GM18870 (cell line): ENCODE data around the gene PIEZO1.

Experiments
- ATAC-seq: cut with Tn5 transposase; IDR thresholded peaks from one replicate; pipeline ENCODE4 v1.9.1; 2021; ENCODE audit warnings: moderate library complexity; ENCODE audit not compliant: unreplicated experiment

PIEZO1 gene

DNA sequence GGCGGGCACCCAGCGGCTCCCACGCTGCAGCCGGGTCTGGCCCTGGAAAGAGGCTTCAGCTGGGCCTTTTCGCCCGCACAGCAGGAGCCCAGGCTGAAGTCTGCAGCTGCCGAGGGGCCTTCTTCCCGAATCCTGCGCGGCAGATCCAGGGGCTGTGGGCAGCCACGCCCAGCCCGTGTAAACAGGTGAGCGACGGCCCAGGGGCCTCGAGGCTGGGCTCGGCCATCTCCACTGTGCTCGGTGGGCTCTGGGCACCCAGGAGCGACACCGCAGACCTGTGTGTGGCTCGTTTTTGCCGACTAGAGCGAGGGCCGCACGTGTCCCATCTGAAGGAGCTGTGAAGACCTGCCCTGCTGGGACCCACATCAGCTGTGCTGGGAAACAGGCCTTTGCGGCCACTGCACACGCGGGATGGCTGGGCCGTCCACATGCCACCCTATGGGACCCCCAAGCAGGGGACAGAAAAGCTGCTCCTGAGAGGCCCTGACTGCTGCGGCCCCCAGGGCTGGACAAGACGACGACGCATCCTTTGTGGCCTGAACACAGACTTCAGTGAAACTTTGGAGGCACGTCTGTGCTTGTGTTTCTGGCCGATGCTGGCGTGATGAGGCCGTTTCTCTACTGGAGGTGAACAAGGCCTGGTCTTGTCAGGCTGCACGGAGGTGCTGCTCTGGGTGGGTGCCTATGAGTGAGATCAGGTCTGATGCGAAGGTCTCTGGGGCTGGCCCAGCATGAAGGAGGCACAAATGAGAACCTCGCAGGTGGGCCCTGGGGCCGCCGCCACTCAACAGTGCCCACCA is 31.9 kb upstream of the PIEZO1 start:
- ATAC-seq = no peak

DNA sequence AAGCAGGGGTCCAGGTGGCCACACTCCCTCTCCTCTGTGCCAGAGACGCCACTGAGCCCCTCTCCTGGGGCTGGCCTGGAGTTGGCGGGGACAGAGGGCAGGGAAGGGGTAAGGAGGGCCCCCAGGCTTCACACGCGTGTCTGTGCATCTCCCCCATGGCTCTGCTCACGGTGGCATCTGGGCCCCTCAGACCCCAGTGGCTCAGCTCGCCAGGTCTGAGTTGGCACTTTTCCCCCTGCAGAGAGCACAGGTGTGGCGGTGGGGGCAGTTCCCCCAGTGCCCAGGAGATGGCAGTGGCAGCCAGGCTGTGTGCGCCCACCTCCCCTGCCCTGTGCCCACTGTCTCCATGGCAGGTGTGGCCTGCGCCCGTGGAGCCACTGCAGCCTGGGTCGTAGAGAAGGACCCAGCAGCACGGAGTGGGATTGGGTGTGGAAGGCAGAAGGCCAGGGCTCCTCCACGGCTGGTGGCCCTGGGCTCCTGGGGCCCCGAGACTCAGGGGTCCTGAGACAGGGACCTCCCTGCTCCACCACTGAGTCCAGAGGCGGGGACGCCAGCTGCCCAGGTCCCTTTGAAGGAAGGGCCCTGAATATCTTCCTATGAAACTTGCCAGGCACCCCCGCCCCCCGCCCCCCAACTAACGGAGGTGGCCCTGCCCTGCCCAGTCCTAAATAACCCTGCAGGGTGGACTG is 31.0 kb upstream of the PIEZO1 start:
- no peak for ATAC-seq

DNA sequence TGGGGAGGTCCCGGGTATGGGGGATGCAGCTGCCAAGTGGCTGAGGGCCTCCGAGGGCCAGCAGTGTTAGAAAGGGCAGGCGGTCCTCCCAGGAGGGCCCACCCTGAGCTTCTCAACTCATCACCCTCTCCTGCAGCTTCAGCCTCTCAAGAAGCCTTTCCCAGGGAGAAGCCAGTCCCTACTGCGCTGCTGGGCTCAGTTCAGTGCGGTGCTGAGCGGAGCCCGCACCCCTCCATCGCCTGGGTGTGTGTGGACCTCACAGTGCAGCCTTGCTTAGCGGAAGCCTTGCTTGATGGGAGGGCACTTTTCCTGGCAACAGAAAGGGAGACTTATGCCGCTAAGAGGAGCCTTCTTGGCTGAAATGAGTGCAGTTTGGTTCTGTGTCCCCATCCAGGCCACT is 30.2 kb upstream of the PIEZO1 start:
- ATAC-seq = no peak

DNA sequence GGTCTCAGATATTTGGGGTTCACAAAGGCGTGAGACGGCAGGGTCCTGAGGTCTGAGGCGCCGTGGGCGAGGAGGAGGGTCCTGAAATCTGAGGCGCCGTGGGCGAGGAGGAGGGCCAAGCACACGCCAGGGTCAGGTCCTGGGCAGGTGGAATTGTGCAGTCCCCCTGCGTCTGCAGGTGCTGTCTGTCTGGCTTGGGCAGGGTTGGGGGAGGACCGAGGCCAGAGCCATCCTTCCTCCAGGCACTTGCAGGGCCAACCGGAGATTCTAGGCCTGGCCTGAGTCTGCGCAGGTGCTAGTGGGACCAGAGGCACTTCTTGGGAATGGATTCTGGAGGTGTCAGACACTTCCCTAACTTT is 29.1 kb upstream of the PIEZO1 start:
- ATAC-seq = no peak

DNA sequence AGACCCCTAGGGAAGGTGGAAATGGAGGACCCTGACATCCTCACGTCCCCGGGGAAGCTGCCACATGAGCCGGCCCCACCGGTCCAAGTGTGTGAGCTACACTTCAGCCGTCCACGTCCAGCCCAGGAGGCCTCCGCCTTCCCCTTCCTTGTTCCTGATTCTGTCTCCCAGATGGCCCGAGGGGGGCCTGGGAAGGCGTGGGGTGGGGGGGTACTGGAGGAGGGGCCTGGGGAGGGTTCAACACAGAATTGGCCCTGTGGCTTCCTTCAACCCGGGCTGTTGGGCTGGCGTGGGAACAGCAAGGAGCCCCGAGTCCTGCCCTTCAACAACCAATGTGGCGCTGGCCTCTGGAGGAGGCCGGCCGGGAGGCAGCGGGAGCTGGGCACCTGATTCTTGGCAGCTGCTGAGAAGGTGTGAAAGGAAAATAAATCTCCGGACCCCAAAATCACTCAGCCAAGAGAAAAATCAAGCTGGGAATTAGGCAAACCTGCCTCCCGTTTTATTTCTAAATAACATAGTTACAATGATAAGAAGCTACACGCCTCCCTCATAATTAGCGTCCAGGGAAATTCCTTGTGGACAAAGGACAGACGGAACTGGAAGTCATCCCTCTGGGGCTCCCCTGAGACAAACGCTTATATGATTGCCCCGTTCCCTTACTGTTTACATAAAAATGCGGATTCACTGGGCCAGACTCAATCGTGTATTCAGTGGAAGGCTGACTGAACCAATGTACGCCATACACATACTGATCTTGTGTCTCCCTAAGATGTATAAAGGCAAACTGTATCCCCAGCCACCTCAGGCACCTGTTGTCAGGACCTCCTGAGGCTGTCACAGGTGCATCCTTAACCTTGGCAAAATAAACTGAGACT is 28.5 kb upstream of the PIEZO1 start:
- no peak for ATAC-seq

DNA sequence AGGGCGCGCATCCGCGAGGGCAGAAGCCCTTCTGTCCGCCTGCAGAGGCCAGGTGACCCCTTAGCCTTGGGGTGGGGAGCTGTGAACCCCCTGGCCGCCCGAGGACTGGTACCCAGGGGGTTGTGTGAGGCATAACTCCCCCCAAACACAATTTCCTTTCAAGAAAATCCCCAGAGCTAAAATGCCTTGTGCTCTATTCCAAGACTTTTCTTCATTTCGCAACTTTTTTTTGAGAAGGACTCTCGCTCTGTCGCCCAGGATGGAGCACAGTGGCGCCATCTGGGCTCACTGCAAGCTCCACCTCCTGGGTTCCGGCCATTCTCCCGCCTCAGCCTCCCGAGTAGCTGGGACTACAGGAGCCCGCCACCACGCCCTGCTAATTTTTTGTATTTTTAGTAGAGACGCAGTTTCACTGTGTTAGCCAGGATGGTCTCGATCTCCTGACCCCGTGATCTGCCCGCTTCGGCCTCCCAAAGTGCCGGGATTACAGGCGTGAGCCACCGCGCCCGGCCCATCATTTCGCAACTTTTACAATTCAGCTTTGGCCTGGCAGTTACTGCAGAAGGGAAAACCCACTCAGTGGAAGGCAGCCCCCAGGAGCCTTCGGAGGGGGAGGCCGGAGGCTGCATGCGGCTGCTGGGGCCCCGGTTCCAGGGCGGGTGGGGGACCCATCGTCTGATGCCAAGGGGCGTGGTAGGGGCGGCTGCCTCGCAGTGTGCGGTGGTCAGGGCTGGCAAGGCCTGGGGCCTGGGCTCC is 27.7 kb upstream of the PIEZO1 start:
- no peak for ATAC-seq

DNA sequence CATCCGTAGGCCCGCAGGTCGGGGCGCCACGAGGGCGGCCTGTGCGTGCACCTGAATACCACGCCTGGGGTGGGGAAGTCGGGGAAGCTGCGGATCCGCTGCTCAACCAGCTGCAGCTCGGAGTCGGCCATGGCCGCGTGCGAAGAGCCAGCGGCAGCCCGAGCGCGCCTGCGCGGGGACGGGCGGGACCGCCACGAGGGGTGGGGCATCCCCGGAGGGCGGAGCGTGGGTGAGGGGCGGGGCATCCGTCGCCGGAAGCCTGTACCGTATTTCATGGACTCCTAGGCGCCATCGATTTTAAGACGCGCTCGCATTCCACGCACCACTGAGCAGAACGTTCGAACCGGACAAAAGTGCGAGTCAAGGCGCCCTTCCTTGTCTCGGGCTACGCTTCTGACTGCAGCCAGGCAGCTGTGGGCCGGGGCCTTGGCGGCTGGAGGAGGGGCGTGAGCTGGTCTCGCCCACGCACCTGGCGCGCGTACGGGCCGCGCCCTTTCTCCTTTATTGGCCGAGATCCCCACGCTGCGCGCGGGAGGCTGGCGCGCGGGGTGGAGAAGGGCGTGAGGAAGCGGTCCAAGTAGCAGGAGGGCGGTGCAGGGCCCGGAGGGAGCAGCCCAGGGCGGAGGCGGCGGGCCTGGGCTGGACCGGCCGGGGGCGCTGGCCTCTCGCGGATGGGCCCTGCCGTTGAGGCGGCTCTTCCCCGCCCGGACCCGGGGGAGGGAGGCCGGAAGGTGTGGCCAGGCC is 26.9 kb upstream of the PIEZO1 start, which contains the start of gene APRT:
APRT (minus strand) TSS at position 160 of the 744 bp plus-strand sequence; CDS start at position 131, 29 bp downstream.
- ATAC-seq = peak; percentile 53

DNA sequence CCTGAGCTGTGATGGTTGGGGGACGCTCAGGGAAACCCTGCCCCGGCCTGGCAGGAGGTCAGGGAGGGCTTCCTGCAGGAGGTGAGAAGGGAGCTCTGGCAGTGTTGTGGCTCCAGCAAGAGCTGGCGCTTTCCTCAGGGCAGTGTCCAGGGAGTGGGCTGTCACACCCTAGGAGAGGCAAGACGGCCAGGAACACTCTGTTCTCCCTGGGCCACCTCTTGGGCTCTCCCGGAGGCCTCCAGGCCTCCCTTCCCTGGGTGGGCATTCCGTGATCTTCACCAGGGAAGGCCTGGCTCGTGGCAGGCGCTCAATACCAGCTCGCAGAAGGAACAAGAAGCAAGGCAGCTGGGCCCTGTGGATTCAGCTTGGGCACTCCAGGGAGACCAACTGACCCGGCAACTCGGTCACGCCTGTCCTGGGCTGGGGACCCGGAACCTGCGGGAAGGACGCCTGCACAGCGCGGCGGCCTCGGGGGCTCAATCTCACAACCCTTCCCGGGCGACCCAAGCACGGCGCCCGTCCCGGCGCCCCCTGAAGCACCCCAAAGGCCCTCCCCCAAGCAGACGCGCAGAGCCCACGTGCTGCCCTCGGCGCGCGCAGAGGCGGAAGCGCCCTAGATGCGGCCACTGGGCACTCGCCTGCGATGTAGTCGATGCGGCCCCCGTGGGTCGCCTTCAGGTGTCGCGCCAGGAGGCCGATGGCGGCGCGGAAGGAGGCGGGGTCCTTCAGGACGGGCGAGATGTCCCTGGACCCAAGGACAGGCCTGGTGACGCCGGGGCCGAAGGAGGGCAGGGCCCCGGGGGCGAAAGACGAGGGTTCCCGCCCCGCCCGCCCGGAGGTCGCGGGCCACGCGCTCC is 26.1 kb upstream of the PIEZO1 start:
- ATAC-seq = peak; percentile 33

DNA sequence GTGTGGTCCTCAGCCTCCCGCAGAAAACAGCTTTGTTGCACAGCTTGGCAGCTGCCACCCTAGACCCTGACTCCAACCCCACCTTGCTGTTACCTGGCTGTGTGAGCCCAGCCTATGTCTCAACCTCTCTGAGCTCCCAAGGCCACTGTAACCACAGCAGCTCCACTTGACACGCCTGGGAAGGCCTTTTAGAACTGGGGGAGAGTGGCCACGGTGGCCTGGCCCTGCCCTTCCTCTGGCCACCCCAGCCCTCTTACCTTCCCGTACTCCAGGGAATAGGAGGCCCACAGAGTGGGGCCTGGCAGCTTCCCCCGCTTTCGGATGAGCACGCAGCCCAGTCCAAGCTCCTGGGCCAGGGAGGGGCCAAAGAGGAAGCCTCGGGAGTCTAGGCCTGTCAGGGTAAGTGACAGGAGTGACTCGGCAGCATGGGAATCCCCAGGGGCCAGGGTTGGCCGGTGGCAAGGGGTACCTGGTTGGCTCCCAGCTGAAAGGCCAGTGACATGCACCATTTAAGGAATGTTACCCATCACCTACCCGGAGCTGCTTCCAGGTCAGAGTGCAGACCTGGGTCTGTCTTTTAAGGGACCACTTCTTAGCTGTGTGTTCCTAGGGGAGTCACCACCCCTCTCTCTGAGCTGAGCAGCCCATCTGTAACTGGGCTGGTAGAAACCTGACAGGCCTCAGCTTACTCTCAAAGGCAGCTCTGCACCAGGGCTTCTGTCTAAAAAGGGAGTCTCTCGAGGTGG is 25.3 kb upstream of the PIEZO1 start:
- no peak for ATAC-seq

DNA sequence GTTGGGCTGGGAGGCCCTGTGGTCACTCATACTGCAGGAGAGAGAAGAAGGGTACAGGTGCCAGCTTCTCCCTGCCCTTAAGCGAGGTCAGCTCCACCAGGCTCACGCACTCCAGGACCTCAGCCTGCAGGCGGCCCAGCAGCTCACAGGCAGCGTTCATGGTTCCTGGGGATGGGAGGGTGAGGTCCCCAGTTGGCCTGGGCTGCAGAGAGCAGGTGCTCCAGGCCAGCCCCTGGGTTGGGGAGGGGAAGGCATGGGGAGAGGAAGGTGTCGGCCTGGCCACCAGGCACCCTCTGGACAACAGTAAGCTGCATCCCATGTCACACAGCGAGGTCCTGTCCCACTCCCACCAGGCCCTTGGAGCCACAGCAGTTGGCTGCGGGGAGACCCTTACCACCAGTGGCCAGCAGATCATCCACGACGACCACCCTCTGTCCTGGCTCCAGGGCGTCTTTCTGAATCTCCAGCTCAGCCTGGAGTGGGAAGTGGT is 24.7 kb upstream of the PIEZO1 start:
- no peak for ATAC-seq

DNA sequence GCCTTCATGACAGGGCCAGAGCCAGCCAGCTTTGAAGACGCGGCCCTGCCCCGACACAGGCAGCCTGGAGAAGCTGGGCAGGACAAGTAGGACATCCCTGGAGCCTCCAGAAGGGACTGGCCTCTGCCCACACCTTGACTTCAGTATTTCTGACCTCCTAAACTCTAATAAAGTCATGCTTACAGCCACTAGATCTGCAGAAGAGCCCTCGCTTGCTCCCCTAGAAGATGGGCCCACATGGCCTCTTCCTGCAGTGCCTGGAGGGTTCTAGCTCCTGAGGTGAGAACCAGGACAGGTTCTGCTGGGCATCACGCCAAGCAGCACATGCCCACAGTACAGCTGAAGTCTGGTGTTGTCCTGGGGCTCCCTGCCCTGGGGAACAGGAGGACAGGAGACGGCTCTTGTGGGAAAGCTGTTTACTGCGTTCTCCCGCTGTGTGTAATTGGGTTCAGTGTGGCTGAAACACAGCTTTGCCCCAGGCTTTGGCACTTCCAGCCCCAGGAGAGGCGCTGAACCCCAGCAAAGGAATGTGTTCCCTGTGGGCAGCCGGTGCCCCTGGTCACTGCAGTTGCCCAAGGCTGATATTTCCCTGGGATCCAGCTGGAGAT is 24.2 kb upstream of the PIEZO1 start:
- no peak for ATAC-seq

DNA sequence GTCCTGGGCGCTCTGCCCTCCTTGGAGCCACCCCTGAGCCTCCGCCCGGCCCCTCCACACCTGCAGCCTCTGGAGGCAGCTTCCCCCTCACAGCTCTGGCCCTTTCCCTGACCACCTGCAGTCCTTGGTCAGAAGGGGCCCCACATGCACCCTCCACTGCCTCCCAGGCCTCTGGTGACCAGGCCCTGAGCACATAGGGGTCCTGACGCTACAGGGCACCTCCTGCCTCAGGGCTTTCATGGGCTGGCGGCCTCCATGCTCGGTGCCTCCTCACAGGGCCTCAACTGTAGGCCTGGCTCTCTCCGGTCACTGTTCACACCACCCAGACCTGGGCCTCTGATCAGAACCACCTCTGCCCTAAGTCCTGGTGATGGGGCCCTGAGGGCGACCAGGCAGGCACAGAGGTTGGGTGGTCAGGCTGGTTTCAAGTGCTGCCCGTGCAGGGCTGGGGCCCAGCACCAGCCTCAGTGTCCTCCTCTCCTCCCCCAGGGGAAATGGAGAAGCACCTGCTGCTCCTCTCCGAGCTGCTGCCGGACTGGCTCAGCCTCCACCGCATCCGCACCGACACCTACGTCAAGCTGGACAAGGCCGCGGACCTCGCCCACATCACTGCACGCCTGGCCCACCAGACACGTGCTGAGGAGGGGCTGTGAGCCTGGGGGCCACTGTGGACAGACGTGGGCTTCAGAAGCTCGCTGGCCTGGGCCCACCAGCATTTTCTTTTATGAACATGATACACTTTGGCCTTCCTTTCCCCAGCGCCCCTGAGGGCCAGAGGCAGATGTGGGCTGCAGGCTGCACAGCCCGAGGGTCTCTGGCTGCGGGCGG is 22.8 kb upstream of the PIEZO1 start:
- ATAC-seq = no peak

DNA sequence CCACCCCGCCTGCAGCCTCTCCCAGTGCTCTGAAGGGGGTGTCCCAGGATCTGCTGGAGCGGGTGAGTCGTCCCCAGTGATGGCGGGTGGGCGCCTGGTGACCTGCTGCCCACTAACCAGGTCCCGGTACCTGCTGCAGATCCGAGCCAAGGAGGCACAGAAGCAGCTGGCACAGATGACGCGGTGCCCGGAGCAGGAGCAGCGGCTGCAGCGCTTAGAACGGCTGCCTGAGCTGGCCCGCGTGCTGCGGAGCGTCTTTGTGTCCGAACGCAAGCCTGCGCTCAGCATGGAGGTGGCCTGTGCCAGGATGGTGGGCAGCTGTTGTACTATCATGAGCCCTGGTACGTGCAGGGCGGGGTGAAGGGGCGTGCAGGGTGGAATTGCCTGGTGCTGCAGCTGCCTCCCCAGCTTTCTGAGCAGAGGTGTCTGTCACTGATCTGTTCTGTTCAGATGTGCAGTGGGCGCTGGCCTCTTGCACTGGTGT is 22.2 kb upstream of the PIEZO1 start:
- ATAC-seq = no peak

DNA sequence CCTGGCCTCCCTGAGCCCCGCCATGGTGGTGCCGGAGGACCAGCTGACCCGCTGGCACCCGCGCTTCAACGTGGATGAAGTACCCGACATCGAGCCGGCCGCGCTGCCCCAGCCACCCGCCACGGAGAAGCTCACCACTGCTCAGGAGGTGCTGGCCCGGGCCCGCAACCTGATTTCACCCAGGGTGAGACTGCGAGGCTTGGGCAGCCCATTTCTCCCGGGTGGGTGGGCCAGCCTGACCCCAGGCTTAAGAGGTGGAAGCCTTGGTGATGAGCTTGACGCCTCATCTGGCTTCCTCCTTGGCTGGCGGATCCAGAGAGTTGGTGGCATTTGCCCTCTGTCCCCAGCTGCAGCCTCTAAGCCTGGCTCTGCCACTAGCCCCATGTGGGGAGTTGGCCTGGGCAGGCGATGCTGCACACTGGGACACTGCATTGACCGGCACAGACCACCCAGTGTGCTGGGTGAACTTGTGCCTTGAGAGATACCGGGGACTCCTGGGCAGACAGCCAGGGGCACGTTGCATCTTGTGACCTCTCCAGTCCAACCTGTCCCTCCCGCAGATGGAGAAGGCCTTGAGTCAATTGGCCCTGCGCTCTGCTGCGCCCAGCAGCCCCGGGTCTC is 21.6 kb upstream of the PIEZO1 start:
- no peak for ATAC-seq

DNA sequence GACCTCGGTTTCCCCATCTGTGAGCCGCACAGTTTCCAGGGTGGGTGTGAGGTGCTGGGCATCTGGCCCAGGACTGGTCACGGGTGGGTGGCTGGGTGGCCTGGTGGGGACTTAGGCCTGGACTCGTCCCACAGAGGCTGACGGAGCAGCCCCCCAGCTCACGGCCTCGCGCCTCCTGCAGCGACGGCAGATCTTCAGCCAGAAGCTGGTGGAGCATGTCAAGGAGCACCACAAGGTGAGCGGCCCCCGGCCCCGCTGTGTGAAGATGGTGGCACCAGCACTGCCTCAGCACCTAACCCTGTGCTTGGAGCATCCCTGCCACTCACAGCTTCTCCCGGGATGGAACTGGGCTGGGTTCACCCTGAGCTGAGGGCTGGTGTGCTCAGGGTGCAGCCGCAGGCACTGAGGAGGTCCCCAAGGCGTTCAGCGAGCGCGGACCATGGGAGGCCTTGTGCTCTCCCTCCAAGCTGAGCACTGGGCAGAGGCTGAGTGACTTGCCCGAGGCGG is 20.9 kb upstream of the PIEZO1 start:
- no peak for ATAC-seq

DNA sequence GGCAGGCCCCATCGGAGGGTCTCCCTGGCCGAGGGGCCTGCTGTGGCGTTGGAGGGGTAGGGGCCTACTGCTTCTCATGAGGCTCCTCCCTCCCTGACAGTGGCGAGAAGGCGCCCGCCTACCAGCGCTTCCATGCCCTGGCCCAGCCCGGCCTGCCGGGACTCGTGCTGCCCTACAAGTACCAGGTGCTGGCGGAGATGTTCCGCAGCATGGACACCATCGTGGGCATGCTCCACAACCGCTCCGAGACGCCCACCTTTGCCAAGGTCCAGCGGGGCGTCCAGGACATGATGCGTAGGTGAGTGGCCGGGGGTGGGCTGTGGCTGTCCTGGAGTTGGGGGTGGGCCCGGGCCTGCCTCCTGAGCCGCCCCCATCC is 20.3 kb upstream of the PIEZO1 start:
- ATAC-seq = no peak
